ENCODE measurements around the gene IMPACT.

The IMPACT gene

GRCh38 chr18:24426073-24426397 is 435 bp upstream of the IMPACT start:
- DNase-seq = no peak

GRCh38 chr18:24427484-24427883 is 1.0 kb downstream of the IMPACT start:
- no peak for DNase-seq

- DNase-seq = no peak
These were observed 2.2 kb downstream of the IMPACT start for GRCh38 chr18:24428709-24429108.

GRCh38 chr18:24429188-24429587 is 2.7 kb downstream of the IMPACT start:
- no peak for DNase-seq

GRCh38 chr18:24432618-24433017 is 6.1 kb downstream of the IMPACT start:
- no peak for DNase-seq

- no peak for DNase-seq
These were observed 10.5 kb downstream of the IMPACT start for GRCh38 chr18:24436939-24437338.

GRCh38 chr18:24443870-24444269 is 17.4 kb downstream of the IMPACT start:
- DNase-seq = no peak

GRCh38 chr18:24446453-24446852 is 20.0 kb downstream of the IMPACT start:
- no peak for DNase-seq

GRCh38 chr18:24446953-24447538 is 20.6 kb downstream of the IMPACT start:
- DNase-seq = no peak

GRCh38 chr18:24447961-24448360 is 21.5 kb downstream of the IMPACT start:
- DNase-seq = no peak

GRCh38 chr18:24456549-24456948 is 30.1 kb downstream of the IMPACT start:
- no peak for DNase-seq

GRCh38 chr18:24459772-24460171 is 33.3 kb downstream of the IMPACT start:
- no peak for DNase-seq

GRCh38 chr18:24460388-24460787 is 33.9 kb downstream of the IMPACT start, which contains the start of gene HRH4:
Gene HRH4, plus strand, starts transcription at chr18:24460637. Its CDS starts 92 bp downstream, at chr18:24460729.
- no peak for DNase-seq

GRCh38 chr18:24461996-24462395 is 35.5 kb downstream of the IMPACT start:
- no peak for DNase-seq

GRCh38 chr18:24462838-24463775 is 36.6 kb downstream of the IMPACT start:
- no peak for DNase-seq

- no peak for DNase-seq
These were observed 39.0 kb downstream of the IMPACT start for GRCh38 chr18:24465486-24465885.

- no peak for DNase-seq
These were observed 40.3 kb downstream of the IMPACT start for GRCh38 chr18:24466771-24467170.

- DNase-seq = no peak
These were observed 43.6 kb downstream of the IMPACT start for GRCh38 chr18:24470022-24470618.

- DNase-seq = no peak
These were observed 44.3 kb downstream of the IMPACT start for GRCh38 chr18:24470805-24471204.

GRCh38 chr18:24472591-24472990 is 46.1 kb downstream of the IMPACT start:
- no peak for DNase-seq

- no peak for DNase-seq
These were observed 47.9 kb downstream of the IMPACT start for GRCh38 chr18:24474406-24474805.

GRCh38 chr18:24475926-24476589 is 49.6 kb downstream of the IMPACT start:
- no peak for DNase-seq

GRCh38 chr18:24479371-24479770 is 52.9 kb downstream of the IMPACT start:
- no peak for DNase-seq

All from NCI-H187 (cell line).